Activated CD4-positive, alpha-beta memory T cell treated with anti-CD3 and anti-CD28 coated beads, Interleukin-2, amount 10 ng/mL, durations not matched to agents 7 days and 5 days (primary cell): ENCODE results near the gene APOBEC3A. TPM values are rescaled to one million over a fixed set of nuclear protein-coding genes. Genes with fewer than 3 reads are reported as not detected.
"Not testable (repeated sequence)": the region's sequence is repeated elsewhere in the genome, so short reads cannot be mapped to it uniquely, and the experiment has no call there.

Experiments
- CTCF ChIA-PET: fragments of 350-600 bp; sonication (Branson Sonifier 250); formaldehyde crosslinking; loops from one replicate; lab custom pipeline; 2021; ENCODE audit warnings: antibody characterized with exemption, inconsistent platforms; lab: Charles Lee
- POLR2A ChIA-PET: fragments of 350-600 bp; sonication (Branson Sonifier 250); formaldehyde crosslinking; loops from one replicate; lab custom pipeline; 2021; ENCODE audit warnings: antibody characterized with exemption; lab: Charles Lee
- DNase-seq: peaks from one replicate; pipeline ENCODE4 v3.0.0-alpha.2; 2020
- H3K27ac Mint-ChIP-seq: one replicate; pipeline ENCODE4 v1.8.0; 2021; ENCODE audit warnings: mild to moderate bottlenecking, mixed read lengths
- H3K27me3 Mint-ChIP-seq: one replicate; pipeline ENCODE4 v1.8.0; 2021; ENCODE audit warnings: mixed read lengths
- H3K36me3 Mint-ChIP-seq: one replicate; pipeline ENCODE4 v1.8.0; 2021; ENCODE audit warnings: low read depth, mixed read lengths
- H3K4me1 Mint-ChIP-seq: one replicate; pipeline ENCODE4 v1.8.0; 2021; ENCODE audit warnings: mixed read lengths
- H3K4me3 Mint-ChIP-seq: one replicate; pipeline ENCODE4 v1.8.0; 2021; ENCODE audit warnings: mild to moderate bottlenecking, mixed read lengths
- H3K9me3 Mint-ChIP-seq: one replicate; pipeline ENCODE4 v1.8.0; 2021; ENCODE audit warnings: mixed read lengths
- total RNA-seq, 2 experiments: library from RNA; stranded (reverse); gene quantifications; one replicate each; pipeline ENCODE4 v1.2.3, GENCODE V29; 2021

The APOBEC3A gene
- total RNA-seq, 2 experiments from 2014 or later = not detected

DNA sequence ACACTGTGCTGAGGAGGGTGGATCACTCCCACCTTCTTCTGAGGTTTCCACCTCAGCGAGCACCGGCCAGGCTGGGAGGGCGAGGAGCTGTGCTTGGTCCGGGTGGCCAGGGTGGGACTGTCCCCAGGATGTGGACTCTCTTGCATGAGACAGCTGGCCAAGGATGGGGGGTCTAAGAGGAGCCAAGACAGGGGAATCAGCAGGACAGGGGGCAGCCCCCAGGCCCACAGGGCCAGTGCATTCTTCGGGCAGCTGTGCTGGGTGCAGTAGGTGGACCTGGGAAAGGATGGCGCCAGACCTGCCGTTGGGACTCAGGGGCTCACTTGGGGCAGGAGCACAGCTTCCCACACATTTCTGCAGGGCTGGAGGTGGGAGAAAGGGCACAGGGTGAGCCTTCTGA, 9.5 kb downstream of the APOBEC3A start:
- ChIA-PET POLR2A (no interaction called here), CTCF (no interaction called here)
- H3K27me3 Mint-ChIP-seq = peaks cover 24% of the 10 kb centered on the region
- H3K4me1 Mint-ChIP-seq = peaks cover 22% of the 10 kb centered on the region
- H3K27ac Mint-ChIP-seq = no peak overlapping the region
- no peak for DNase-seq
- no peak overlapping the region for H3K4me3 Mint-ChIP-seq
- no peaks in the 10 kb centered on the region for H3K9me3 Mint-ChIP-seq
- no peaks in the 10 kb centered on the region for H3K36me3 Mint-ChIP-seq

DNA sequence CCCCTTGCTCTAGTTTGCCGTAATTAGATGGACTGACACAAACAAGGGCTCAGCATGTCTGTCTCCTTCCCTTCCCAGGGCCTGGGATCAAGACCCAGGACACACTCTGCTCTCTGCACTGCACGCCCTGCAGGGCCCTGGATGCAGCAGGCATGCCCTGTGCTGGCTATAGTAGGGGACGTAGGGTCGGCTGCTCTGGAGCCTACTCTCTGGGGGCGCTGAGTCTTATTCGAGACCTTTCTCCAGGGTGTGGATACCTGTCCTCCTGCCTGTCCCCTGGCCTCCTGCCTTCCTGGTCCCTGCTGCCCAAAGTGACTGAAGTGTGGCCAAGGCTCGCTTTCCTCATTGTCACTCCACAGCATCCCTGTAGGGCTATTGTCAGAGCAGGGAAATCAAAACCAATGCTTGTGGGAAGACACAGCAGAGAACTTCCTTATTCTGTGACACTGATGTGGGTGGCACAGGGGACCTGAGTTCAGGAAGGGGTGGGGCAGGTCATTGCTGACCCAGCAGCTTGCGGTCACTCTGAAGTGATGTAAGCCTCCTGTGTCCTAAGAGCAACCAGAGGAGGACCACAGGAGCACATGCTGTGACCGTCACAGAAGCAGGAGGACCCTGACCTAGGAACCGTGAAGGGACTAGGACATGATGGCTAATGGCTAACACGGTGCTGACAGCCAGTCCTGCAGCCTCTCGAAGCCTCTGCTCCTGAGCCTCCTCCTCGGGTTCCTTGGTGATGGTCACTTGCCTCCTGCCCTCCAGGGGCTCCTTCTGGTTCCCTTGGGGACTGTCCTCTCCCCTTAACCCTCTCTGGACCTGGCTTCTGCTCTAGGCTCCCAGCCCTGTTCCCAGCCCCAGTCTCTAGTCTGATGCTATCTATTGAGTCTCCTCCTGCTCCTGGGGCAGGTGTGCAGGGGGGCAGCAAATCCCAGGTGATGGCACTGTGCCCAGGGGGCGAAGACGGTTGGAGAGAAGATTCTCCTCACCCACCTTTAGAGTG, 10.3 kb downstream of the APOBEC3A start:
- H3K9me3 Mint-ChIP-seq = no peaks in the 10 kb centered on the region
- H3K27ac Mint-ChIP-seq = no peak overlapping the region
- peaks cover 25% of the 10 kb centered on the region for H3K27me3 Mint-ChIP-seq
- ChIA-PET POLR2A (no interaction called here), CTCF (no interaction called here)
- no peaks in the 10 kb centered on the region for H3K36me3 Mint-ChIP-seq
- peaks cover 22% of the 10 kb centered on the region for H3K4me1 Mint-ChIP-seq
- peak; percentile 28 for DNase-seq
- no peak overlapping the region for H3K4me3 Mint-ChIP-seq

DNA sequence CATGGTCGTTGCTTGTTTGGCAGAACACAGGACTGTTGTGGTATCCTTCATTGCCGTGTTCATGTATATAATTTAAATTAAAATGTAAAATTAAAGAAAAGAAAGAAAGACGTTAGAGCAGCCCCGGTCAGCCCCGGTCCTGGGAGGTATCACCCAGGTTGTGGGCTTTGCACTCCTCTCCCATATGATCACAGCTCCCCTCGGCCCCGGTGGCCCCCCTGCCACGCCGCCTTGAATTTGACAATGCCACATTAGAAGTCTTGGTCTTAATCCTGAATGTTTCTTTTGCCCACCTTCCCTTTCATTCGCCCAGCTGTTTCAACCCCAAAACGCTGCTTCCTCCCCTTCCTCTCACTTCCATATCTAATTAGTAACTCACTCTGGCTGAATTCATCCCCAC, 11.4 kb downstream of the APOBEC3A start:
- peaks cover 26% of the 10 kb centered on the region for H3K27me3 Mint-ChIP-seq
- H3K27ac Mint-ChIP-seq = no peak overlapping the region
- no peaks in the 10 kb centered on the region for H3K36me3 Mint-ChIP-seq
- CTCF ChIA-PET = no interaction called here
- DNase-seq = no peak
- H3K4me3 Mint-ChIP-seq = no peak overlapping the region
- POLR2A ChIA-PET = no interaction called here
- no peaks in the 10 kb centered on the region for H3K9me3 Mint-ChIP-seq
- H3K4me1 Mint-ChIP-seq = peaks cover 26% of the 10 kb centered on the region

DNA sequence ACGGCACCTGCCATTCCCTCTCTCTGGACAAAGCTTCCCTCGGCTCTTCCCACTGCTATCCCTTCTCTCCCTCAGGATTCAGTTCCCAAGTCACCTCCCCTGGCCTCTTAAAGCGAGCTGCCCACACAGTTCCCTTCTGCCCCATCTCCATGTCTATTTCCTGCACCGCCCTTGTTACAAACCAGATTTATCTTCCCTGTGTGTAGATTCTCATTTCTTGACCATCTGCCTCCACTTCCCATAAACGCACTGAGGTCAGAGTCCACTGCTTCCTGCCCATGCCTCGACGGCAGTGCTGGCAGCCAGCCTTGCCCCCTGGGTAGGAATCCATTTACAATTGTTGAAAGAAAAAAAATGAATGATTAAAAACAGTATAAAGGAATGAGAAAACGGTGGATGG, 13.1 kb downstream of the APOBEC3A start:
- Mint-ChIP-seq H3K9me3 (no peaks in the 10 kb centered on the region), H3K4me1 (peaks cover 25% of the 10 kb centered on the region), H3K4me3 (no peak overlapping the region), H3K36me3 (no peaks in the 10 kb centered on the region), H3K27ac (no peak overlapping the region), H3K27me3 (peaks cover 30% of the 10 kb centered on the region)
- CTCF ChIA-PET = no interaction called here
- DNase-seq = no peak
- POLR2A ChIA-PET = interaction anchor here (1.0 kb wide), 1 partner anchor 148 kb away, joined by 3 read pairs; no protein-coding TSS in a partner anchor

DNA sequence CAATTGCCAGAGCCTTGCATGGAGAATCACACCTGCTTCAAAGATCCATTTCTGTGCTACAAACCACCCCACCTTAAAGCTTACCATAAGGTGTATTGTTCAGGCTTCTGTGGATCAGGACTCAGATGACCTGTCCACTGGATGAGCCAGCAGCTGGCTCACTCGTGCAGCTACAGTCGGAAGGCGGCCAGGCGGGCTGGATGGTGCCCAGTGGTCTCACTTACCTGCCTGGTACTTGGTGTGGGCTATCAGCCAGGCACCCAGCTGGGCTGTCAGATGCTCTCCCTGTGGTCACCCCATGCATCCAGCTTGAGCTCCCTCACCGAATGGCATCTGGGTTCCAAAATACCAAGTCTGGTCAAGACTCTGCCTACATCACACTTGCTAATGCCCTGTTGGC, 13.8 kb downstream of the APOBEC3A start:
- H3K27me3 Mint-ChIP-seq = peaks cover 30% of the 10 kb centered on the region
- DNase-seq = no peak
- CTCF ChIA-PET = interaction anchor here (1.1 kb wide), 1 partner anchor 32 kb away, joined by 5 read pairs; no protein-coding TSS in a partner anchor
- H3K27ac Mint-ChIP-seq = no peak overlapping the region
- H3K4me3 Mint-ChIP-seq = no peak overlapping the region
- peaks cover 25% of the 10 kb centered on the region for H3K4me1 Mint-ChIP-seq
- H3K36me3 Mint-ChIP-seq = no peaks in the 10 kb centered on the region
- POLR2A ChIA-PET = interaction anchor here (1.0 kb wide), 1 partner anchor 147 kb away, joined by 3 read pairs; no protein-coding TSS in a partner anchor
- H3K9me3 Mint-ChIP-seq = no peaks in the 10 kb centered on the region

DNA sequence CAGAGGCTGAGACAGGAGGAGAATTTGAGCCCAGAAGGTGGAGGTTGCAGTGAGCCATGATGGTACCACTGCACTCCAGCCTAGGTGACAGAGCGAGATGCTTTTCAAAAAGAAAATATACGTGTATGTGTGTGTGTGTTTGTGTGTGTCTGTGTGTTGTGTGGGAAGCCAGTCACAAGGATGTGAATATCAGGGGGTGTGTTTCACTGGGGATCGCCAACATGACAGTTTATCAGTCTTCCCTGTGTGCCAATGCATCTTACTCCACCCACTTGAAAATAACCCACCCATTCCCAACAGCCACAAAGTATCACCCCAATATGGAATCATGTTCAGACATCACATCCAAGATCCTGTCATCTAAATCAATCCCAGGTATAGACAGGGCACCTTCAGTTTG, 14.4 kb downstream of the APOBEC3A start:
- Mint-ChIP-seq H3K27me3 (peaks cover 29% of the 10 kb centered on the region), H3K9me3 (no peaks in the 10 kb centered on the region), H3K4me3 (no peak overlapping the region), H3K36me3 (no peaks in the 10 kb centered on the region), H3K4me1 (peaks cover 23% of the 10 kb centered on the region), H3K27ac (no peak overlapping the region)
- DNase-seq = no peak
- ChIA-PET CTCF (interaction anchor here (1.1 kb wide), 1 partner anchor 31 kb away, joined by 5 read pairs; no protein-coding TSS in a partner anchor), POLR2A (no interaction called here)

DNA sequence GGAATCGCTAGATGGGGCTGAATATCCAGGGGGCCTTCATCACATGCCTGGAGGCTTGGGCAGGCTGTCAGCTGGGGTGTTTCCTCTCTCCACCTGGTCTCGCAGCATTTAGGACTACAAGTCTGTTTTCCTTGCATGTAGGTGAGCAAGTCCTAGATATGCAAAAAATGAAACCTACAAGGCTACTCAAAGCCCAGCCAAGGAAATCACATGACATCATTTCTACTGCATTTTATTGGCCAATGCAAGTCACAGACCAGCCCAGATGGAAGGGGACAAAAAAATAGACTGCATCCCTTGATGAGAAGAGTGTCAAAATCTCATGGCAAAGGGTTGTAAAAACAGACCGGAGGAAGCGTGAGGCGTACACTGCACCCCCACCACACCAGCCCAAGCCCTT, 15.1 kb downstream of the APOBEC3A start:
- Mint-ChIP-seq H3K36me3 (peaks cover 3% of the 10 kb centered on the region), H3K4me1 (peaks cover 21% of the 10 kb centered on the region), H3K27me3 (peaks cover 29% of the 10 kb centered on the region), H3K9me3 (peaks cover 2% of the 10 kb centered on the region), H3K27ac (no peak overlapping the region), H3K4me3 (no peak overlapping the region)
- no peak for DNase-seq
- CTCF ChIA-PET = interaction anchor here (1.0 to 1.4 kb wide), 2 partner anchors 18 to 30 kb away, joined by 3 to 5 read pairs; no protein-coding TSS in a partner anchor
- POLR2A ChIA-PET = no interaction called here

DNA sequence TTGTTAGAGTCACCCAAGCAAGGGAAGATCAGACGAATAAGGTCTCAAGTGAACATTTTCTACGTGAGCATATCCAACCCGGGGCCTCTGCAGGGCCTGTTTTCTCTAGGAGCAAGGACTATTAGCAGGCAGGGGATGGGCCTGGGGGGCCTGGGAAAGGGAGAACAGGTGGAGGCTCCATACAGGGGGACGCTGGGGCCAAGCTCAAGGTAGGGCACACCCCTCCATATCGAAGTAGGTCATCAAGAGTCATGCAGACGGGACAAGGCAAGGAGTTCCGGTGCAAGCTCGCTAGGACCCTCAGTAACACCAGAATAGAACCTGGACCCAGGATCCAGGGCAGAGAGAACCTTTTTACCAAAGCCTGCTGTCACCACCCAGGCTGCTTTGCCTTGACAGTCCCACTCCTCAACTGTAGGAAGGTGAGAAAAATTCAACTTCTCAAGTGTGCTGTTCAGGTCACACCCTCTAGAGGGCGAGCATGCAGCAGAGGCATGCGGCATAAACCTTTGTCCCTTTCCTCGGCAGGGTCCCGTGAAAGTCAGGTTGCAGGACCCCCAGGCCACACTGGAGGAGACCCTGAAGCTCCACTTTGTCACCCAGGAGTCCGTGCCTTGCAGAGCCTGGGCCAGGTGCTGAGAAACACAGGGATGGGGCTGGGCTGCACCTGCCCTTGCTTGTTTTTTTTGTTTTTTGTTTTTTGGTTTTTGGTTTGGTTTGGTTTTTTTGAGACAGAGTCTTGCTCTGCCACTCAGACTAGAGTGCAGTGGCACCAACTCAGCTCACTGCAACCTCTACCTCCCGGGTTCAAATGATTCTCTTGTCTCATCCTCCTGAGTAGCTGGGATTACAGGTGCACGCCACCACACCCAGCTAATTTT, 16.1 kb downstream of the APOBEC3A start:
- CTCF ChIA-PET = interaction anchor here (1.0 to 1.8 kb wide), 4 partner anchors 19 to 30 kb away, joined by 3 to 12 read pairs (median 4); no protein-coding TSS in a partner anchor
- H3K36me3 Mint-ChIP-seq = peaks cover 3% of the 10 kb centered on the region
- peaks cover 29% of the 10 kb centered on the region for H3K27me3 Mint-ChIP-seq
- peaks cover 14% of the 10 kb centered on the region for H3K4me1 Mint-ChIP-seq
- H3K9me3 Mint-ChIP-seq = peaks cover 2% of the 10 kb centered on the region
- peak; percentile 63 for DNase-seq
- POLR2A ChIA-PET = interaction anchor here (0.7 kb wide), 1 partner anchor 121 kb away, joined by 4 read pairs; no protein-coding TSS in a partner anchor
- H3K27ac Mint-ChIP-seq = no peak overlapping the region
- H3K4me3 Mint-ChIP-seq = no peak overlapping the region

DNA sequence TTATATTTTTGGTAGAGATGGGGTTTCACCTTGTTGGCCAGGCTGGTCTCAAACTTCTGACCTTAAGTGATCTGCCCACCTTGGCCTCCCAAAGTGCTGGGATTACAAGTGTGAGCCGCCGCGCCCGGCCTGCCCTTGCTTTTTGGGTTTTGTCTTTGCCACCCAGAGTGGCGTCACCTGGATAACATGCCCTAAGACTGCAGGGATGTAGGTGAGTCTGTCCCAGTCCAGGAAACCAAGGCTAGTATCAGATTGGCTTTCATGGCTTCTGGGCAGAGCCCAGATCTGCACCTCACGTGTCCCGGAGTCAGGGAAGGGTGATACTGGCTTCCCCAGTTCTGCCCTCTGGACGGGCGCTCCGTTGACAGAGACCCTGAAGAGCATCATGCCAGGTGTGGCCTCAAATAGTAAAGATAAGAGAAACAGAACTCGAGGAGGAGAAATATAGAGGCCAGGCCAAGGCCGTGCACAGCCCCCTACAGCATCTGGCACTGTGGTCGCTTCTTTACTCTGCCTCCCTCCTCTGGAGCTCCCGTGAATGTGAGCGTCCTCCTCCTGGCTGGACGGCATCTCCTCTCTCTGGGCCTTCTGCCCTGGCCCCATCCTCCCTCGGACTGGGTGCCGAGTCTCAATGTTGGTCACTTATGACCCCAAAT, 16.9 kb downstream of the APOBEC3A start:
- Mint-ChIP-seq H3K36me3 (peaks cover 3% of the 10 kb centered on the region), H3K9me3 (peaks cover 2% of the 10 kb centered on the region), H3K4me3 (no peak overlapping the region), H3K4me1 (peaks cover 10% of the 10 kb centered on the region), H3K27ac (no peak overlapping the region), H3K27me3 (peaks cover 26% of the 10 kb centered on the region)
- CTCF ChIA-PET = interaction anchor here (1.6 to 1.8 kb wide), 2 partner anchors 22 to 29 kb away, joined by 4 to 12 read pairs; no protein-coding TSS in a partner anchor
- POLR2A ChIA-PET = no interaction called here
- no peak for DNase-seq

DNA sequence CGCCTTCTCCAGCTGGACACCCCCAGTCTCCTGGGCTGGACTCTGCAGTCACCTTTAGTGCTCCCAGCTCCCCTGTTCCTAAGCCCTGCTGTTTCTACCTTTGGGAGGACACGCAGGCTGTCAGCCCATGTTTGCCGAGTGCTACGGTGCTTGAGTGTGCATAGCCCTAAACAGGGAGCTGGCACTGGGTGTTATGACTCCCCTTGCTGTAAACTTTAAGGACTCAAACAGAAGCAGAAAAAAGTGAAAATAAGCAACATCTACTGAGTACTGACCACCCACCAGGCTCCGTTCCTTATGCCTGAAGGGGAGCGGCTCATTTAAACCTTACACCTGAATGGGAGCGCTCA, 17.4 kb downstream of the APOBEC3A start:
- ChIA-PET POLR2A (no interaction called here), CTCF (interaction anchor here (1.8 kb wide), 1 partner anchor 28 kb away, joined by 12 read pairs; no protein-coding TSS in a partner anchor)
- H3K4me3 Mint-ChIP-seq = no peak overlapping the region
- peaks cover 23% of the 10 kb centered on the region for H3K27me3 Mint-ChIP-seq
- no peak overlapping the region for H3K27ac Mint-ChIP-seq
- H3K36me3 Mint-ChIP-seq = peaks cover 3% of the 10 kb centered on the region
- peaks cover 2% of the 10 kb centered on the region for H3K9me3 Mint-ChIP-seq
- H3K4me1 Mint-ChIP-seq = peaks cover 10% of the 10 kb centered on the region
- no peak for DNase-seq

DNA sequence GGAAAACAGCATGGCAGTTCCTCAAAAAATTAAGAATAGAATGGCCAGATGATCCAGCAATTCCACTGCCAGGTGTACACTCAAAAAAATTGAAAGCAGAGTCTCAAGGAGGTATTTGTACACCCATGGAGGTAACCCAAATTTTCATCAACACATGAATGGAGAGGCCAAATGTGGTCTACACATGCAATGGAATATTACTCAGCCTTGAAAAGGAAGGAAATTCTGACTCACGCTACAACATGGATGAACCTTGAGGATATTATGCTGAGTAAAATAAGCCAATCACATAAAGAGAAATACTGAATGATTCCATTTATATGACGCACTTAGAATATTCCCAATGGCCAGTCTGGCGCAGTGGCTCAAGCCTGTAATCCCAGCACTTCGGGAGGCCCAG, 19.9 kb downstream of the APOBEC3A start:
- H3K27ac Mint-ChIP-seq, H3K4me3 Mint-ChIP-seq, POLR2A ChIA-PET, DNase-seq, H3K27me3 Mint-ChIP-seq, H3K9me3 Mint-ChIP-seq, CTCF ChIA-PET, H3K36me3 Mint-ChIP-seq: not testable (repeated sequence)
- H3K4me1 Mint-ChIP-seq = peaks cover 16% of the 10 kb centered on the region

DNA sequence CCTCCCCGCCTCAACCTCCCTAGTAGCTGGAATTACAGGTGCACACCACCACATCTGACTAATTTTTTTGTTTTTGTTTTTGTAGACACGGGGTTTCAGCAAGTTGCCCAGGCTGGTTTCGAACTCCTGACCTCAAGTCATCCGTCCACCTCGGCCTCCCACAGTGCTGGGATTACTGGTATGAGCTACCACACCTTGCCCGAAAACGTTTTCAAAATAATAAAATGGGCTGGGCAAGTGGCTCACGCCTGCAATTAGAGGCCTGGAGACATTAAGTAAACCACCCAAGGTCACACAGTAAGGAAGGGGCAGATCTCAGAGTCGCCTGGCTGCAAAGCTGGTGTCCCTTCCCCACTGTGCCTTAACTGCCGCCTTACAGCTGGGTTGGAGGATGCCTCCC, 23.2 kb downstream of the APOBEC3A start:
- H3K4me1 Mint-ChIP-seq = peaks cover 43% of the 10 kb centered on the region
- POLR2A ChIA-PET, H3K27ac Mint-ChIP-seq, CTCF ChIA-PET, H3K4me3 Mint-ChIP-seq, DNase-seq, H3K9me3 Mint-ChIP-seq, H3K27me3 Mint-ChIP-seq: not testable (repeated sequence)
- H3K36me3 Mint-ChIP-seq = peaks cover 35% of the 10 kb centered on the region
